Vagina (tissue), 2 donors: ENCODE results near the gene SLC24A3.
A peak's percentile ranks its signal among the peaks of the same experiment; 100 is the strongest.

Experiments used
- POLR2A ChIP-seq, 2 donors: fragments of 450-650 bp; IDR thresholded peaks; one replicate each; pipeline ENCODE4 v1.6.1; 2017; ENCODE audit warnings: antibody characterized with exemption in 2 of 2, mild to moderate bottlenecking in 2 of 2, moderate library complexity in 2 of 2
- POLR2AphosphoS5 ChIP-seq, 2 donors: sonication (generic); formaldehyde crosslinking; IDR thresholded peaks; one replicate each; pipeline ENCODE4 v1.9.0; 2017; ENCODE audit warnings: antibody characterized with exemption in 2 of 2, mild to moderate bottlenecking in 2 of 2, low read depth in 1 of 2; ENCODE audit not compliant: insufficient read depth in 1 of 2
- TF ChIP-seq, protein P1 (sequence below), 3 experiments: fragments of 450-650 bp in 2 of 3; fragments of 200-600 bp in 1 of 3; sonication (generic) in 1 of 3; IDR thresholded peaks; one replicate each; pipeline ENCODE4 v1.5.1; 2017 to 2019; ENCODE audit warnings: antibody characterized with exemption in 3 of 3, mild to moderate bottlenecking in 2 of 3, moderate library complexity in 2 of 3

DNA sequence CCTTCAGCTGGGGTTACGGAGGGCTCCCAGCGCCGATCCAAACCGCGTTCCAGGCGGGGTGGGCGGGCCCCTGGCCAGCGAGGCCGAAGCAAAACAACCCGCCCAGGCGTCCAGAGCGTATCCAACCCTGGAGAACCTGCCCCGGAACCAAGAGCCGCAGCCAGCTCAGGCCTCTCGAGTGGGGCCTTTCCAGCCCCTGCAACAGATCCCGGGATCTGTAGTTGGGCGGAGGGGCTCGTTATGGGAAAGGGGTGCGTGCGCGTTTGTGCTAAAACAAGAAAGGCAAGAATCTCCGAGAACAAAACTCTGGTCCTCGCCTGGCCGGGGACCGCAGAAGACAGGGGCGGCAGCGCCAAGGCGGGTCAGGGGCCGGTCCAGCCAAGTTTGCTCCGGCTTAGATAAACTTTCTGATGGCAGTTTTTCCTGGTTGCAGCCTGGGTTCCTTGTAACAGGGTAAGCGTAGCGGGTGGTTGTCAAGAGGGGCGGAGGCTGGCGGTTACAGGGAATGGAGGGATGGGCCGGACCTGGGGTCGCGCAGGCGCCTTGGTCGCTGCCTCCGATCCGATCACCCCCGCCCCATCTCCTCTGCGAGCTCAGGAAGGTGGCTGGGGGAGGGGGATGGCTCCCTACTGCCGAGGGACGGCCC lies 545.2 kb downstream of the SLC24A3 start:
- TF ChIP-seq, protein P1, sequence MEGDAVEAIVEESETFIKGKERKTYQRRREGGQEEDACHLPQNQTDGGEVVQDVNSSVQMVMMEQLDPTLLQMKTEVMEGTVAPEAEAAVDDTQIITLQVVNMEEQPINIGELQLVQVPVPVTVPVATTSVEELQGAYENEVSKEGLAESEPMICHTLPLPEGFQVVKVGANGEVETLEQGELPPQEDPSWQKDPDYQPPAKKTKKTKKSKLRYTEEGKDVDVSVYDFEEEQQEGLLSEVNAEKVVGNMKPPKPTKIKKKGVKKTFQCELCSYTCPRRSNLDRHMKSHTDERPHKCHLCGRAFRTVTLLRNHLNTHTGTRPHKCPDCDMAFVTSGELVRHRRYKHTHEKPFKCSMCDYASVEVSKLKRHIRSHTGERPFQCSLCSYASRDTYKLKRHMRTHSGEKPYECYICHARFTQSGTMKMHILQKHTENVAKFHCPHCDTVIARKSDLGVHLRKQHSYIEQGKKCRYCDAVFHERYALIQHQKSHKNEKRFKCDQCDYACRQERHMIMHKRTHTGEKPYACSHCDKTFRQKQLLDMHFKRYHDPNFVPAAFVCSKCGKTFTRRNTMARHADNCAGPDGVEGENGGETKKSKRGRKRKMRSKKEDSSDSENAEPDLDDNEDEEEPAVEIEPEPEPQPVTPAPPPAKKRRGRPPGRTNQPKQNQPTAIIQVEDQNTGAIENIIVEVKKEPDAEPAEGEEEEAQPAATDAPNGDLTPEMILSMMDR (IDR thresholded peaks at IDR 0.05) = no peak
- TF ChIP-seq POLR2A (IDR thresholded peaks at IDR 0.05) (peak in 1 of 2 donors; percentile 10), POLR2AphosphoS5 (IDR thresholded peaks at IDR 0.05; ENCODE audit: insufficient read depth in 1 of 2, low read depth in 1 of 2) (peak; percentile 12 to 85)
